K562 (cell line): Measurements from ENCODE around the gene CPM. TPM values are rescaled to one million over a fixed set of nuclear protein-coding genes. Genes with fewer than 3 reads are reported as not detected.

Experiments used
- ATF7 ChIP-seq: fragments of 450-650 bp; IDR thresholded peaks from 2 replicates; pipeline ENCODE4 v1.7.1; 2014; ENCODE audit warnings: mild to moderate bottlenecking, moderate library complexity
- DLX4 ChIP-seq: fragments of 250-450 bp; sonication (Bioruptor Pico); IDR thresholded peaks from 2 replicates; pipeline ENCODE4 v1.6.1; 2021; ENCODE audit warnings: mild to moderate bottlenecking
- ELF4 ChIP-seq: fragments of 450-650 bp; formaldehyde crosslinking; IDR thresholded peaks from 2 replicates; pipeline ENCODE4 v1.4.0; 2022; ENCODE audit warnings: missing genetic modification characterization
- FOSL1 ChIP-seq: fragments of 200-800 bp; sonication (Bioruptor generic); conservative IDR thresholded peaks from 2 replicates; pipeline ENCODE4 v1.6.1; 2016; ENCODE audit warnings: missing genetic modification characterization, missing compliant biosample characterization
- IRF2 ChIP-seq: sonication (generic); formaldehyde crosslinking; IDR thresholded peaks from 2 replicates; pipeline ENCODE4 v1.8.1; 2022; ENCODE audit warnings: mild to moderate bottlenecking, missing genetic modification reagents
- NFATC3 ChIP-seq: fragments of 450-650 bp; IDR thresholded peaks from 2 replicates; pipeline ENCODE4 v1.6.1; 2017; ENCODE audit warnings: mild to moderate bottlenecking
- NONO ChIP-seq, 2 experiments: fragments of 200-400 bp in 1 of 2; fragments of 450-650 bp in 1 of 2; formaldehyde crosslinking in 1 of 2; IDR thresholded peaks; 2 replicates each; pipeline ENCODE4 v1.6.1; 2017; ENCODE audit warnings: low read depth in 2 of 2, mild to moderate bottlenecking in 2 of 2, moderate library complexity in 2 of 2, low read length in 1 of 2
- PURB ChIP-seq: sonication (generic); formaldehyde crosslinking; IDR thresholded peaks from 2 replicates; pipeline ENCODE4 v1.9.0; 2021; ENCODE audit warnings: low read depth, mild to moderate bottlenecking, missing genetic modification reagents
- RFX5 ChIP-seq: IDR thresholded peaks from 2 replicates; pipeline ENCODE4 v1.6.1; 2011; ENCODE audit warnings: low read depth, mild to moderate bottlenecking, improper control_type of control experiment, low read length
- TAF9B ChIP-seq: fragments of 450-650 bp; IDR thresholded peaks from 2 replicates; pipeline ENCODE4 v1.6.1; 2018; ENCODE audit warnings: mild to moderate bottlenecking; ENCODE audit not compliant: partially characterized antibody
- TBL1XR1 ChIP-seq, 2 experiments: IDR thresholded peaks; 2 replicates each; pipeline ENCODE4 v1.6.1; 2012; ENCODE audit warnings: improper control_type of control experiment in 2 of 2, low read length in 2 of 2, mild to moderate bottlenecking in 1 of 2
- TFAP4 ChIP-seq: sonication (generic); formaldehyde crosslinking; IDR thresholded peaks from 2 replicates; pipeline ENCODE4 v1.8.0; 2022; ENCODE audit warnings: missing genetic modification reagents, mild to moderate bottlenecking, moderate library complexity, borderline replicate concordance
- ZBTB26 ChIP-seq: fragments of 450-650 bp; formaldehyde crosslinking; IDR thresholded peaks from 2 replicates; pipeline ENCODE4 v1.4.0; 2022; ENCODE audit warnings: missing genetic modification characterization
- ZBTB43 ChIP-seq: sonication (generic); formaldehyde crosslinking; IDR thresholded peaks from 2 replicates; pipeline ENCODE4 v1.8.0; 2023; ENCODE audit warnings: mild to moderate bottlenecking, missing genetic modification reagents
- ZNF407 ChIP-seq: fragments of 450-650 bp; IDR thresholded peaks from 2 replicates; pipeline ENCODE4 v1.6.1; 2016; ENCODE audit warnings: low read depth
- polyA plus RNA-seq, 8 experiments: library from polyadenylated mRNA; depleted of rRNA in 4 of 8; stranded (reverse) in 5 of 8; unstranded in 3 of 8; fragments of >200 nt; fragmentation: Nextera tagmentation in 2 of 8; fragmentation: Illumina TruSeq in 1 of 8; extraction: Ambion mirVana in 2 of 8; extraction: Trizol in 1 of 8; gene quantifications; 2 replicates each; pipeline versions ENCODE4 v1.2.1 to v1.2.3, GENCODE V29; 2011 to 2014; ENCODE audit warnings: inconsistent platforms in 1 of 8, missing spikeins in 1 of 8
- total RNA-seq, 7 experiments: library from RNA; depleted of rRNA in 6 of 7; stranded (reverse); fragments of >200 nt in 6 of 7; fragmentation: Illumina TruSeq in 2 of 7; extraction: Trizol in 2 of 7; gene quantifications; 2 replicates each; pipeline versions ENCODE4 v1.2.1 to v1.2.3, GENCODE V29; 2011 to 2021; ENCODE audit warnings: low replicate concordance in 1 of 7

Gene CPM
- total and polyA plus RNA-seq, 9 of the 15 experiments (the other 6 are each of a cell fraction or from before 2014, with no cell fraction given): 0.31 TPM; not detected in 8

GRCh38 chr12:68807576-68808387, 125.2 kb downstream of the CPM start, which contains the start of gene MDM2 (continued):
- TF ChIP-seq FOSL1 (tag) (no peak), IRF2 (CRISPR knock-in tag) (no peak), ZBTB43 (CRISPR knock-in tag) (no peak), ZNF407 (no peak), TAF9B (peak; percentile 54), ATF7 (peak; percentile 47), TFAP4 (peak; percentile 75), DLX4 (CRISPR knock-in tag) (no peak), RFX5 (no peak), NFATC3 (peak; percentile 44; the same call in 1 of the 2 replicates), PURB (no peak), ZBTB26 (CRISPR knock-in tag) (no peak), ELF4 (CRISPR knock-in tag) (peak; percentile 51; the same call in 1 of the 2 replicates), NONO (IDR thresholded peaks at IDR 0.05; ENCODE audit: low read depth in 2 of 2, low read length in 1 of 2) (peak; percentile 20 to 56; a peak in 2 of 4 replicates), TBL1XR1 (IDR thresholded peaks at IDR 0.05; ENCODE audit: low read length in 2 of 2) (peak in 1 of 2 experiments; percentile 64; a peak in 3 of 4 replicates)
